ENCODE data around the gene ZCCHC7.
"Not testable (repeated sequence)": the region's sequence is repeated elsewhere in the genome, so short reads cannot be mapped to it uniquely, and the experiment has no call there.

ZCCHC7 gene

GRCh38 chr9:37120843-37121335 is 515 bp downstream of the ZCCHC7 start:
- DNase-seq (ENCODE audit: low spot score), result not testable (repeated sequence)

- no peak for DNase-seq (ENCODE audit: low spot score)
Observed at GRCh38 chr9:37121881-37122280, 1.5 kb downstream of the ZCCHC7 start.

- no peak for DNase-seq (ENCODE audit: low spot score)
Observed at GRCh38 chr9:37126214-37126788, 5.9 kb downstream of the ZCCHC7 start.

DNA sequence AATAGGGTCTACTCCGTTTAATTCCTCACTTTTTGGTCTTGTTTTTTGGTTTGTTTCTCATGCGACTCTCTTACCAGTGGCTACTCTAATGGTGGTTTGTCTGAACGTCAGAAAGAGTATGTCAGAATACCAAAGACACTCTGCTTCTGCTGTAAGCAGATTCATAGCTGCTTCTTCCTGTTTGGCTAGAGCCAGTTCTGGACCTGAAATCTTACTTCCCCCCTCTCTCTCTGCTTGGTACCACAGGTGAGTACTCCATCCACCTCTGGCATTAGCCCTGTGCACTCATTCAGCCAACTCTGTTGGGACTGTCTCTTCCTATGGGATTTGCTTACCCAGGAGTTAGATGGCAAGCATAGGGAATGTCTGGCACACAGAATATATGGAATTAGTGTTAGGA is 6.6 kb downstream of the ZCCHC7 start:
- no peak for DNase-seq (ENCODE audit: low spot score)

DNA sequence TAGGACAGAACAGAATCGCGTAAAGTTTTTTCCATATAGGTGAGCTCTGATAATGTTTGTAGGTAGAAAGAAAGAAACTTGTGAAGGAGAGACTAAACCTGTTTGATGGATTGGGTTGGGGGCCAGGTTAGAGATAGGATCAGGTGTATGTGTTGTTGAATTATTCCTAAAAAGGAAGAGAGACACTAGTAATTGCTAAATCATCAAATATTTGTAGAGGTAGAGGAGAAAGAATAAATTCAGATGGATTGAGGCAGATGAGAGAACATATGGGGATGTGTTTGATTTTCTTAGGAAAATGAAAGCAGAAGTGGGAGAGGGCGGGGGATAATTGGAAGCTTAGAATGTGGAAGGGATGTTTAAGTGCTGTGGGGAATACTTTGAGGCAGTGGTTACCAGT is 7.7 kb downstream of the ZCCHC7 start:
- DNase-seq (ENCODE audit: low spot score), result no peak

- no peak for DNase-seq (ENCODE audit: low spot score)
Observed at GRCh38 chr9:37134166-37134565, 13.8 kb downstream of the ZCCHC7 start.

GRCh38 chr9:37141015-37141414 is 20.6 kb downstream of the ZCCHC7 start:
- DNase-seq (ENCODE audit: low spot score), result no peak

GRCh38 chr9:37144762-37145161 is 24.4 kb downstream of the ZCCHC7 start:
- DNase-seq (ENCODE audit: low spot score), result no peak

GRCh38 chr9:37146410-37146809 is 26.0 kb downstream of the ZCCHC7 start:
- no peak for DNase-seq (ENCODE audit: low spot score)

GRCh38 chr9:37148181-37148580 is 27.8 kb downstream of the ZCCHC7 start:
- no peak for DNase-seq (ENCODE audit: low spot score)

DNA sequence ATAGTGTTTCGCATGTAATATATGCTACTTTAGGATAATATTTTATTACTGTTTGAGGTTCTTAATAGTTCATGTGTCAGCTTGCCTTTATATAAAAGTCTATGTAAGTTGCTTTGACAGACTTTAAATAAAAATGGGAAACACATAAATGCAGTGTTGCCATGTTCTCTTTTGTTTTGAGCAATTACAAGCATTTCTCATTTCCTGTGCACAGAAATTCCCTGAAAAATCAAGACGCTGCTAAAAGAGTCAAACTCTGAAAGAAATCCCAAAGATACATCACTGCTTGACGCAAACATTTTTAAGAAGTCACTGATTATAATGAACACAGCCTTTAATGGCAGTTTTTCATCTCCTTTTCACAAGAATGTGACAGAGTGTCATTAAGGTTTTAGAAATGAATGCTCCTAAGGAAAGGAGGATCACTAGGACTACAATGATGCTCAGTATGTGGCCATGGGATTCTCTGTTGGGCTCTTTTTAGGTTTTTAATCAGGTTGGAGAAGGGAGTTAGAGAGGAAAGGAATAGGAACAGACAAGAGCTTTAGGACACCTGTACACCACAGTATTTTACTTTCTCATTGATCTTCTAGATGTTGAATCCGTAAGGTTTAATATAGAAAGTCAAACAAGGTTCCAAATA is 29.4 kb downstream of the ZCCHC7 start:
- DNase-seq (ENCODE audit: low spot score), result no peak

DNA sequence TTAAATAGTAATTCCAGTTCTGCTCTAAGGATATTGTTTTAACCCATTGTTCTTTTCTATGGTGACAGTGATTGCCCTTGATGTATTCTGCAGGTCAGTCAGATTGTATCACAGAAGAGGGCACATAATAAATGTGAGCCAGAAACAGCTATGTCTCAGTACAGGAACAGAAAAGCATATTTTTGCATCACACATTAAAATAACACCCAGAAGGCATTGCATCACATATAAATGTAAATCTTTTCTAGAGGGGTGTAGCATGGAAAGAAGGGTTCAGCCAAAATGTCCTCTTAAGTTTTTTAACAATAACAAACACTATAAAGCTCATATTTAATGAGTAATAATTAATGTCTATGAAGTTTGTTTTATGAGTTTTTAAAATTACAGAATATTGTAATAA is 30.0 kb downstream of the ZCCHC7 start:
- no peak for DNase-seq (ENCODE audit: low spot score)

DNA sequence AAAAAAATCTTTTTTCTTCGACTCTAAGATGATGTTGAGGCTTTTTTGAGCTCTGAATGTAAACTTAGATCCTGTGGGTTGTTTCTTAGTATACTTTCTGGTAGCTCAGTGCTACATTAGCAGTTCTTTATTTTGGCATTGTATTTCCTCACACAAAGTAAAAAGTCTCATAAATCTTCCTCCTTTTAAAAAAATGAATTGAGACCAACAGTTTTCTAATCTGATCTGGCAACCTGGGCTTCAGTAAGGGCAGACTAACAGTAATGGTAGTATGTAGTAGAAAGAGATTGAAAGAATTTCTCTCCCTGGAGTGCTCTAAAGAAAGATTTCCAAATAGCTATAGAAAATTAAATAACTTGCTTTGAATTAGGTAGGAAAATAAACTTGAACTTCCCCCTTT is 31.4 kb downstream of the ZCCHC7 start:
- DNase-seq (ENCODE audit: low spot score), result no peak

GRCh38 chr9:37152365-37152764 is 32.0 kb downstream of the ZCCHC7 start:
- no peak for DNase-seq (ENCODE audit: low spot score)

DNA sequence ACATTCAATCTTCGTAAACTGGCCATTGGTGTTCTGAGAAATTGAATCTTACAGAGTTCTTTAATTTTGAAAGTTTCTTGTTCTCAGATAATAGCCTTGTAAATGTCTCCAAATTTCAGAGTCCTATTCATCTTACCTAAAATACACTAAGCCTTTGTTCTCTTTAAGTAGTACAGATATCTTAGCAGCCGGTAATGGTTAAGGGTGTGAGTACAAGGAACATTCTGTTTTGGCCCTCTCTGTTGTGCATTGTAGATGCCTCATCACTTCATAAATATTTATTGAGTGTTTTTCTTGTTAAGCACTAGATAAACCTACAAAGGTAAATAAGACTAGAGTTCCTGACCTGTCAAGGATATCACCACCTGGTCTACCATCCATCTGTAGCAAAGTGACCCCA is 35.2 kb downstream of the ZCCHC7 start:
- no peak for DNase-seq (ENCODE audit: low spot score)

GRCh38 chr9:37156205-37156604 is 35.8 kb downstream of the ZCCHC7 start:
- no peak for DNase-seq (ENCODE audit: low spot score)

DNA sequence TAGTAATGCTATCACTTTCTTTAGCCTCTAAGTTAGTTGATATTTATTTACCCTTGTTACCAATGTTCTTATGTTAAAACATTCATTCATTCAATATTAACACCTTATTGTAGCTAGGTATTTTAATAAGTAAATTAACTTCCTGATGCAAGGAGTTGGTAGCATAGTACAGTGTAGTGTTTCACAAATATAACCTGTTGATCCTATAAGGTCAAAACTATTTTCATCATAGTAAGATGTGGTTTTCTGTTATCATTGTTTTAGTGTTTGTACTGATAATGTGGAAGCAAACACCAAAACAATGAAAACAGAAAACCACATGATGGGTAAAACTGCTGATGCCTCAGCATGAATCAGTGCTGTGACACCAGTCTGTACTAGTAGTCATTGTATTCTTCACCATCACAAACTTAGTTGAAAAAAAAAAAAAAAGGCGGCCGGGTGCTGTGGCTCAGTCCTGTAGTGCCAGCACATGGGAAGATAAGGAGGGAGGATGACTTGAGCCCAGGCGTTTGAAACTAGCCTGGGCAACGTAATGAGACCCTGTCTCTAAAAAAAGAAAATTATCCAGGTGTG is 36.5 kb downstream of the ZCCHC7 start:
- no peak for DNase-seq (ENCODE audit: low spot score)

- DNase-seq (ENCODE audit: low spot score), result no peak
Observed at GRCh38 chr9:37157726-37158377, 37.5 kb downstream of the ZCCHC7 start.

- DNase-seq (ENCODE audit: low spot score), result no peak
Observed at GRCh38 chr9:37163299-37163698, 42.9 kb downstream of the ZCCHC7 start.

GRCh38 chr9:37164335-37164734 is 44.0 kb downstream of the ZCCHC7 start:
- not testable (repeated sequence) for DNase-seq (ENCODE audit: low spot score)

- no peak for DNase-seq (ENCODE audit: low spot score)
Observed at GRCh38 chr9:37165644-37166043, 45.3 kb downstream of the ZCCHC7 start.

DNA sequence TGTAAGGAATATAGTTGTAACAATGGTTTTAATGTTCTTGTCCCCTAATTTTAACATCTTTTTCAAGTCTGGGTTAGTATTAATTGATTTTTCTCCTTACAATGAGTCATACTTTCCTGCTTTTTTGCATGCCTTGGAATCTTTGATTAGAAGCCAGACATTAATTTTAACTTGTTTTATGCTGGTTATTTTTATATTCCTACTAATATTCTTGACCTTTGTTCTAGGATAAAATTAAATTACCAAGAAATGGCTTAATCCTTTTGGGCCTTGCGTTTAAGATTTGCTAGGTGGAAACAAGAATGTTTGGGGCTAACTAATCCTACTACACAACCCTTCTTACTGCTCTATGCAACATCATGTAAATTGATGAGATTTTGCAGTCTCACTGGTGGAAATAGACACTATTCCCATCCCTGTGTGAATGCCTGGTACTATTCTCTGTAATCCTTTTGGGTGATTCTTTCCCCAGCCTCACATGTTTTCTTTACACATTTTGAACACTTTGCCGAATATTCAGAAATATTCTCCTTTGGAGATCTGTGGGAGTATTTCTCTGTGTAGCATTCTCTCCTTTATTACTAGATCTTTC is 47.2 kb downstream of the ZCCHC7 start:
- no peak for DNase-seq (ENCODE audit: low spot score)

DNA sequence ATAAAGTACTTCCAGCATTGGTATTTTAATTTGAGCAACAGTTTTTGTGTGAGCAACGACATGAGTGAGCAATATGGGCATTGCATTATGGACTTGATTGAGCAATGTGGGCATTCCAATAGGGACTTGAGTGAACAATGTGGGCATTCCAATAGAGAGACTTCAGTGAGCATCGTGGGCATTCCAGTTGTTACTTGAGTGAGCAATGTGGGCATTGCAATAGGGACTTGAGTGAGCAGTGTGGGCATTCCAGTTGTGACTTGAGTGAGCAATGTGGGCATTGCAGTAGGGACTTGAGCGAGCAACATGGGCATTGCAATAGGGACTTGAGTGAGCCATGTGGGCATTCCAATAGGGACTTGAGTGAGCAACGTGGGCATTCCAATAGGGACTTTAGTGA is 52.2 kb downstream of the ZCCHC7 start:
- DNase-seq (ENCODE audit: low spot score), result no peak
